Naive B cell (primary cell): ENCODE data around the gene ZAR1. TPM values are rescaled to one million over a fixed set of nuclear protein-coding genes. Genes with fewer than 3 reads are reported as not detected.

Experiments used
- ATAC-seq, 2 donors: fragments of 150-1000 bp; cut with Tn5 transposase; 2 replicates each; pipeline ENCODE4 v1.10.0; 2021; ENCODE audit warnings: low read depth in 2 of 2, mild to moderate bottlenecking in 2 of 2, moderate library complexity in 2 of 2
- DNase-seq: peaks from one replicate; pipeline ENCODE4 v3.0.0; 2022
- H3K27ac Mint-ChIP-seq, 6 donors: one replicate each; pipeline ENCODE4 v1.8.0; 2020 to 2022; ENCODE audit warnings: mild to moderate bottlenecking in 6 of 6, mixed read lengths in 6 of 6, moderate library complexity in 5 of 6, inconsistent platforms in 2 of 6
- H3K27me3 Mint-ChIP-seq, 3 donors: one replicate each; pipeline ENCODE4 v1.8.0; 2021 to 2022; ENCODE audit warnings: mixed read lengths in 3 of 3, mild to moderate bottlenecking in 1 of 3
- H3K36me3 Mint-ChIP-seq, 2 donors: one replicate each; pipeline ENCODE4 v1.8.0; 2020 to 2022; ENCODE audit warnings: mixed read lengths in 2 of 2, inconsistent platforms in 1 of 2, mild to moderate bottlenecking in 1 of 2
- H3K4me1 Mint-ChIP-seq, 3 donors: one replicate each; pipeline ENCODE4 v1.8.0; 2020 to 2022; ENCODE audit warnings: mixed read lengths in 3 of 3, inconsistent platforms in 1 of 3, mild to moderate bottlenecking in 1 of 3, moderate library complexity in 1 of 3
- H3K4me3 Mint-ChIP-seq, 8 donors: one replicate each; pipeline ENCODE4 v1.8.0; 2020 to 2022; ENCODE audit warnings: mild to moderate bottlenecking in 8 of 8, mixed read lengths in 8 of 8, moderate library complexity in 8 of 8, inconsistent platforms in 2 of 8
- H3K9me3 Mint-ChIP-seq, 7 donors: one replicate each; pipeline ENCODE4 v1.8.0; 2020 to 2022; ENCODE audit warnings: mixed read lengths in 7 of 7, mild to moderate bottlenecking in 5 of 7, inconsistent platforms in 2 of 7, moderate library complexity in 1 of 7
- polyA plus RNA-seq, 6 donors: library from polyadenylated mRNA; unstranded; fragments of 300-500 nt; fragmentation: Illumina TruSeq; gene quantifications; one replicate each; pipeline ENCODE4 v1.2.3, GENCODE V29; 2021; ENCODE audit warnings: low read depth in 6 of 6

The ZAR1 gene
- polyA plus RNA-seq, 6 donors from 2014 or later, result not detected

- ATAC-seq (no peak), DNase-seq (no peak)
- H3K4me1 Mint-ChIP-seq, result no peaks in the 10 kb centered on the region
- H3K27me3 Mint-ChIP-seq, result no peaks in the 10 kb centered on the region
- peaks cover 37 to 41% of the 10 kb centered on the region in 2 donors for H3K36me3 Mint-ChIP-seq
- H3K4me3 Mint-ChIP-seq, result no peak overlapping the region
- no peaks in the 10 kb centered on the region for H3K9me3 Mint-ChIP-seq
- H3K27ac Mint-ChIP-seq, result no peak overlapping the region
Measured at GRCh38 chr4:48543796-48544195, 53.7 kb downstream of the ZAR1 start.

Other genes with a start within 250 kb of the ZAR1 start
- gene TEC, start 220.4 kb upstream of the ZAR1 start, polyA plus RNA-seq, result 1 to 10 TPM in 5 of 6 donors, under 1 TPM in 1; 0.97 to 2.7 (median 1.6) TPM
- 10 to 100 TPM; 14.5 to 33.2 (median 28.0) TPM for gene SLAIN2, start 148.7 kb upstream of the ZAR1 start, polyA plus RNA-seq
- gene SLC10A4, start 6.9 kb upstream of the ZAR1 start, polyA plus RNA-seq, result under 1 TPM in 1 of 6 donors, not detected in 5; 0.16 TPM